Heart left ventricle (tissue), 13 donors: ENCODE data around the gene ZCCHC7.

Experiments
- POLR2A ChIP-seq, 2 donors: fragments of 450-650 bp; IDR thresholded peaks; one replicate each; pipeline ENCODE4 v1.6.1; 2017; ENCODE audit warnings: antibody characterized with exemption in 2 of 2, mild to moderate bottlenecking in 2 of 2, moderate library complexity in 2 of 2
- TF ChIP-seq, protein P1 (sequence below), 12 donors: fragments of 200-600 bp; sonication (generic) in 4 of 12; IDR thresholded peaks; one replicate each; pipeline versions ENCODE4 v1.5.0 to v1.8.0; 2018 to 2022; ENCODE audit warnings: antibody characterized with exemption in 12 of 12, mild to moderate bottlenecking in 5 of 12
- donor health status: ischemic (EF 13 %, LVEDD 7.1; RV severe dilation, severe dysfunction).
- donor health status: DM: no; HTN: yes; CAD: no.
- donor health status: DM: no; HTN: no; CAD: no.
- donor health status: ischemic (EF 25% LVEDD 6.9; RV normal size, moderate dysfunction).
- donor health status: ischemic (EF 25% LVEDD 5.7; RV mildly dilated, moderate dysfunction).
- donor health status: ischemic (EF 35%, LVEDD 5.7; RV mildly dilated, moderate dysfunction).
- donor health status: nonischemic (EF 11% LVEDD 7.7; RV severe dilation, severe dysfunction).
- donor health status: DM: yes; HTN: yes; CAD: no.
- donor health status: PGD.
- donor health status: ischemic (EF 29% LVEDD 5.4; RV normal size, mild dysfunction).
- donor health status: nonischemic (EF 23%, LVEDD 6.1; RV moderate dilation, normal function).

DNA sequence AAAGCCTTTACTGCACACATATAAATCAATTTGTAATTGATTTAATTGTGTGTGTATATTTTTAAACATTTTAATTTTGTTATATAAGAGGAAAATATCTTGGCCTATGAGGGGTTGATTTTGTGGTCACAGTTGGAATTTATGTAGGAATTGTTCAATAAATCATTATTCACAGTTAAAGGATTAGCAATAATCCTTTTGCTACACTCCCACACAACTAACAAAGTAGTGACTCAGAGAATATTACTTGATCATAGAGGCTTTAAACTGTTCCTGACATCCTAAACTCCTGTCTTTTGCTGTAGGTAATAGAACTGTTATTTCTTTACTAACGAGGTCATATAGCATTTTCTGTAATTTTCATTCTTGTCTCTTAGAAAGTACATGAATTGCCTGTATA, 95.5 kb downstream of the ZCCHC7 start:
- TF ChIP-seq, protein P1, sequence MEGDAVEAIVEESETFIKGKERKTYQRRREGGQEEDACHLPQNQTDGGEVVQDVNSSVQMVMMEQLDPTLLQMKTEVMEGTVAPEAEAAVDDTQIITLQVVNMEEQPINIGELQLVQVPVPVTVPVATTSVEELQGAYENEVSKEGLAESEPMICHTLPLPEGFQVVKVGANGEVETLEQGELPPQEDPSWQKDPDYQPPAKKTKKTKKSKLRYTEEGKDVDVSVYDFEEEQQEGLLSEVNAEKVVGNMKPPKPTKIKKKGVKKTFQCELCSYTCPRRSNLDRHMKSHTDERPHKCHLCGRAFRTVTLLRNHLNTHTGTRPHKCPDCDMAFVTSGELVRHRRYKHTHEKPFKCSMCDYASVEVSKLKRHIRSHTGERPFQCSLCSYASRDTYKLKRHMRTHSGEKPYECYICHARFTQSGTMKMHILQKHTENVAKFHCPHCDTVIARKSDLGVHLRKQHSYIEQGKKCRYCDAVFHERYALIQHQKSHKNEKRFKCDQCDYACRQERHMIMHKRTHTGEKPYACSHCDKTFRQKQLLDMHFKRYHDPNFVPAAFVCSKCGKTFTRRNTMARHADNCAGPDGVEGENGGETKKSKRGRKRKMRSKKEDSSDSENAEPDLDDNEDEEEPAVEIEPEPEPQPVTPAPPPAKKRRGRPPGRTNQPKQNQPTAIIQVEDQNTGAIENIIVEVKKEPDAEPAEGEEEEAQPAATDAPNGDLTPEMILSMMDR (IDR thresholded peaks at IDR 0.05), result no peak
- TF ChIP-seq POLR2A (IDR thresholded peaks at IDR 0.05), result no peak
